DMS 273 (cell line): ENCODE data around the gene RNF125.
A peak's percentile ranks its signal among the peaks of the same experiment; 100 is the strongest.
"Not testable (repeated sequence)": the region's sequence is repeated elsewhere in the genome, so short reads cannot be mapped to it uniquely, and the experiment has no call there.

ENCODE experiments used
- DNase-seq: peaks from one replicate; lab custom pipeline; 2025; ENCODE audit not compliant: unreplicated experiment; lab: John Stamatoyannopoulos, UW

RNF125 gene

GRCh38 chr18:32083781-32084180, 65.2 kb downstream of the RNF125 start:
- DNase-seq, result no peak

GRCh38 chr18:32086881-32087280, 68.3 kb downstream of the RNF125 start:
- no peak for DNase-seq

DNA sequence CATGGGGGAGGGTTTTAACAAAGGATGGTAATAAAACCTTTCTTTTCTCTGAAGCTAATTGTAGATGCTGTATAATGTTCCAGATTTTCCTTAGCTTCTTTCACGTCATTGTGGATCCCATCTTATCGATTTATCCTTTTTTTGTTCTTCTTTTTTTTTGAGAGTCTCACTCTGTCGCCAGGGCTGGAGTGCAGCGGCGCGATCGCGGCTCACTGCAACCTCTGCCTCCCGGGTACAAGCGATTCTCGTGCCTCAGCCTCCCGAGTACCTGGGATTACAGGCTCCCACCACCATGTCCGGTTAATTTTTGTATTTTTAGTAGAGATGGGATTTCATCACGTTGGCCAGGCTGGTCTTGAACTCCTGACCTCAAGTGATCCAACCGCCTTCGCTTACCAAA, 72.2 kb downstream of the RNF125 start:
- DNase-seq, result not testable (repeated sequence)

- no peak for DNase-seq
Measured at GRCh38 chr18:32091325-32091723, 72.7 kb downstream of the RNF125 start.

DNA sequence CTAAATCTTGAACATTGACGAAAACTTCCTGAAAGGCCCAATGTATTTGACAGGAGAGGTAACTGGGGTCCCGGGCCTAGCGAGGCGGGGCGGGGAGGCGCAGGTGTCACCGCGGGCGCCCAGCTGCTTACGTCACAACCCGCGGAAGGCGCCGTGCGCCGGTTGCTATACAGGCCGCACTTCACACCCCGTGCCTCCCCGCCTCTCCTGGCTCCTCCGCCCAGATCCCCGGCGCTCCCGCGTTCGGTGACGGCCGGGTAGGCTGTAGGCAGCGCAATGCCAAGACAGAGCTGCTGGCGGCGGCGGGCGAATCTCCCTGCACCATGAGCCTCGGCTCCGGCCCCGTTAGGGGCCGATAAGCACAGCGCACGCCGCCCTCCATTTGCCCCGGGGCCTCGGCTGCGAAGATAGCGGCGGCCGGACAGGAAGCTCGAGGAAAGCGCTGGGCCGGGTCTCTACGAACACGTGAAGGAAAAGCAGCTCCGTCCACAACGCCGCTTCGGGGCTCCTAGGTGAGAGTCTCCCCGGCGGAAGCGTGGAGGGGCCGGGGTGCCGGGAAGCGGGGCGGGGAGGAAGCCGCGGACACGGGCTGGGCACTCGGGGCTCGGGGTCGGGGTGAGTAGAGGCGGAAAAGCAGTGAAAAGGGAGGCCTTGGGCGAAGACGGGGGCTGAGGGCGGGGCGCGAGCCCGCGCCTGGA, 73.2 kb downstream of the RNF125 start, which contains the start of gene RNF138:
Gene RNF138, plus strand, starts transcription at position 151 of the 698 bp plus-strand sequence. CDS start 903 bp downstream, outside the sequence.
- peak; percentile 94 for DNase-seq

- peak; percentile 99 for DNase-seq
Measured at GRCh38 chr18:32092422-32093101, 73.9 kb downstream of the RNF125 start.

DNA sequence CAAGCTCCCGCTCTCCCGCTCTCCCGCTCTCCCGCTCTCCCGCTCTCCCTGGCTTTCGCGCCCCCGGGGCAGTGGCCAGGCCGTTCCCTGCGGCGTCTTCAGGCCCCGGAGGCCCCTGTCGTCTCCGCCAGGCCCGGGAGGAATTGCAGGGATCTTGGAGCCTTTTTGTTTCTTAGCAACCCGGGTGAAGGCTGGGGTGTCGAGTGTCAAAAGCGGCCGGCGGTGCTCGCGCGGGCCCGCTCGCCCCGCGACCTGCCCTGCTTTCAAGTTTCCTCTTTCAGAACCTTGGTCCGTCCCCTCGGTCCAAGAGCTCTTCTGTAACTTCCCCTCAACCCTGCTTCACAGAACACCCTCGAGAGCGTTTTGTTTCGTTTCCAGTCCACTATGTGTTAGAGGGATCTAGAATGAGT, 74.5 kb downstream of the RNF125 start:
- peak; percentile 85 for DNase-seq

DNA sequence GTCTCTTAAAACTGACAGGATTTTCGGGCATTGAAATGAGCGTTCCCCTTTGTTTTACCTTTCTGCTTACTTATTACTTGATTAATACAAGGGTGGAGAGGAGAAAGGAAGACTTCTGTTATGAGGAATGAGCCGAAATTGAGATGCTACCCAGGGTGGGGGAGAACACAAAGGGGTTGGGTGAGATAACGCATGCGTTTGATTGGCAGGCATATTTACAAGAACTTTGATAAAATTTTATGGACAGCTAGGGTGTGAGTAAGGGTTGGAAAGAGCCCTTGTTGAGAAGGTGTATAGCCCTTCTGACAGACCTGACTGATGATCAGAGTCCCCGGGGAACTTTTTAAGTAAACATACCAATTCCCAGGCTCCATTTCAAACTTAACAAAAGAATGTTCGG, 74.9 kb downstream of the RNF125 start:
- DNase-seq, result peak; percentile 58

DNA sequence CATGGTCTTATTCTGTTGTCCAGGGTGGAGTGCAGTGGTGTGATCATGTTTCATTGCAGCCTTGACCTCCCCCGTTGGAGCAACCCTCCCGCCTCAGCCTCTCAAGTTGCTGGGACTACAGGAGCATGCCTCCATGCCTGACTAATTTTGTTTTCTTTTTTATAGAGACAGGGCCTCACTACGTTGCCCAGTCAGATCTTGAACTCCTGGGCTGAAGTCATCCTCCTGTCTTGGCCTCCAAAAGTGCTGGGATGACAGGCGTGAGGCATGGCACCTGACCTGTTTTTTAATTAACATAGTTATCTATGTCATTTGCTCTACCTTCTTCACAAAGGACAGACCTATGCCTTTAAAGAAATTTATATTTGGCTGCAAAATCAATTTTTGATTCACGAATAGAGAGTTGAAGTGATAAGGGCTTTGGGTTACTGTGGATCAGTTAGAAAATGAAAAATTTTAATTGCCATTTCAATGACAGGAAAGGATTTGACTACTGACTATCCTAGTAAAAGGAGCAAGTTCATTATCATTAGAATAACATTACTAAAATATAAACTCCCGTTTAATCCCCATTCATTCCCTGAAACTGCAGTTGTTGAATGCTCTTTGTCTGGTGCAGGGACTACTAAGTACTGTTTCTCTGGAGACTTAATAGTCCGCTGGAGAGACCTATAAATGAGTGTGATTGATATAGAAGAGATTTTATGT, 76.7 kb downstream of the RNF125 start:
- no peak for DNase-seq

- no peak for DNase-seq
Measured at GRCh38 chr18:32095900-32096229, 77.2 kb downstream of the RNF125 start.

DNA sequence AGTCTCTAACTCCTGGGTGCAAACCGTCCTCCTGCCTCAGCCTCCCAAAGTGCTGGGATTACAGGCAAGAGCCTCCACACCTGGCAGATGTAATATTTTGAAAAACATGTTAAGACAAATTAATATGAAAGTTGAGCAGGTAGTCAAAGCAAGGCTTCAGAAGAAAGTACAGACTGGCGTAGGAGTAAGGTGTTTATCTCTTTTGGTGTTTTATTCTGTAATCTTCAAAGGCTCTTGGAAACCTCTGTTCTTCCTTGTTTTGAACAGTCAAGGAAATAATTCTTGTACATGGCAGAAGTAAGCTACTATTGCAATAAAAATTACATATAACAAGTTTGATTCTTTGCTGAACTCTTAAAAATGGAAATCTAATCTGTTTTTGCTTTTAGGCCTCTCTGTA, 78.3 kb downstream of the RNF125 start:
- no peak for DNase-seq

DNA sequence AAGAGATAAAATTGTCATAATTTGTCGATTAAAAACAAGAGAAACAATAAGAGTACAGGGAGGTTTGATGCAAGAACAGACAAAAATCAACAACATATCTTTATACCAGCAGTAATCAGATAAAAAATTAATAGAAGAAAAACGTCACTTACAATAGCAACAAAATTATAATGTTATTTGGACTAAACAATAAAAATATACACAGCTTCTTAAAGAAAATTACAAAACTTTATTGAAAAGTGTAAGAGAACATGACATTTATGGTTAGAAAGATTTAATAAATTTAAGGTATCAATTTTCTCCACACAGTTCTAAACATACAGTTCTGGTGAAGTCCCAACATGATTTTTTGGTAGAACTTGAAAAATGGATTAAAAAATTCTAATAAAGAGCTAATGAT, 85.9 kb downstream of the RNF125 start:
- no peak for DNase-seq

DNA sequence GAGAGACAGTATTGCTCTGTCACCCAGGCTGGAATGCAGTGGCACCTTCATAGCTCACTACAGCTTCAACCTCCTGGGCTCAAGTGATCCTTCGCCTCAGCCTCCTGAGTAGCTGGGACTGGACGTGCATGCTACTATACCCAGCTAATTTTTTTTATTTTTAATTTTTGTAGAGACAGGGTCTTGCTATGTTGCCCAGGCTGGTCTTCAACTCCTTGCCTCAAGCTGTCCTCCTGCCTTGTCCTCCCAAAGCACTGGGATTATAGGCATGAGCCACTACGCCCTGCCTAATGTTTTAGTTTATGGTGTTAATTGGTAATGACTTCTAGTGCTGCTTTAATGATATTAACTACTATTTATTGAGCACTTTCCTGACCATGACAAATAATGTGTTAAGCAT, 91.4 kb downstream of the RNF125 start:
- DNase-seq, result no peak

DNA sequence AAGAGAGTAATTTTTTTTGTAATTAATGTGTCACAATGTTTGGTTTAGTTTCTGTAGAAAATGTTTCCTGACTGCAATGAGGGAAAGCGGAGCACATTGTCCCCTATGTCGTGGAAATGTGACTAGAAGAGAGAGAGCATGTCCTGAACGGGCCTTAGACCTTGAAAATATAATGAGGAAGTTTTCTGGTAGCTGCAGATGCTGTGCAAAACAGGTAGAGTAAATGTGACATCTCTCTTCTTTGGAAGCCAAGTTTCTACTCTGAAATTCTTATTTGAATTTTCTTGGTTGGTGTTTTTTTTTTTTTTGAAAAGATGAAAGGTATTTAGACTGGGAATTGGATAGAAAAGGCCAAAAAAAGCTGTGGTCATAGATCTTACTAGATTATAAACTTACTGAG, 93.1 kb downstream of the RNF125 start:
- DNase-seq, result no peak

GRCh38 chr18:32112826-32113225, 94.2 kb downstream of the RNF125 start:
- no peak for DNase-seq

- DNase-seq, result no peak
Measured at GRCh38 chr18:32114293-32114942, 95.8 kb downstream of the RNF125 start.

- no peak for DNase-seq
Measured at GRCh38 chr18:32122039-32122438, 103.4 kb downstream of the RNF125 start.
